Retinal pigment epithelial cell (primary cell): ENCODE results near the gene PORCN.
A peak's percentile ranks its signal among the peaks of the same experiment; 100 is the strongest.

Experiments
- DNase-seq: peaks from one replicate; pipeline ENCODE4 v3.0.0-alpha.2; 2010; ENCODE audit warnings: low read depth
- H3K4me3 ChIP-seq: 2 replicates; pipeline ENCODE4 v1.5.1; 2011; ENCODE audit warnings: mild to moderate bottlenecking, low read length, control low read depth, moderate library complexity
- CTCF ChIP-seq: conservative IDR thresholded peaks from 2 replicates; pipeline ENCODE4 v1.5.1; 2011; ENCODE audit warnings: low read depth, low read length, control low read depth, inconsistent platforms

Gene PORCN

DNA sequence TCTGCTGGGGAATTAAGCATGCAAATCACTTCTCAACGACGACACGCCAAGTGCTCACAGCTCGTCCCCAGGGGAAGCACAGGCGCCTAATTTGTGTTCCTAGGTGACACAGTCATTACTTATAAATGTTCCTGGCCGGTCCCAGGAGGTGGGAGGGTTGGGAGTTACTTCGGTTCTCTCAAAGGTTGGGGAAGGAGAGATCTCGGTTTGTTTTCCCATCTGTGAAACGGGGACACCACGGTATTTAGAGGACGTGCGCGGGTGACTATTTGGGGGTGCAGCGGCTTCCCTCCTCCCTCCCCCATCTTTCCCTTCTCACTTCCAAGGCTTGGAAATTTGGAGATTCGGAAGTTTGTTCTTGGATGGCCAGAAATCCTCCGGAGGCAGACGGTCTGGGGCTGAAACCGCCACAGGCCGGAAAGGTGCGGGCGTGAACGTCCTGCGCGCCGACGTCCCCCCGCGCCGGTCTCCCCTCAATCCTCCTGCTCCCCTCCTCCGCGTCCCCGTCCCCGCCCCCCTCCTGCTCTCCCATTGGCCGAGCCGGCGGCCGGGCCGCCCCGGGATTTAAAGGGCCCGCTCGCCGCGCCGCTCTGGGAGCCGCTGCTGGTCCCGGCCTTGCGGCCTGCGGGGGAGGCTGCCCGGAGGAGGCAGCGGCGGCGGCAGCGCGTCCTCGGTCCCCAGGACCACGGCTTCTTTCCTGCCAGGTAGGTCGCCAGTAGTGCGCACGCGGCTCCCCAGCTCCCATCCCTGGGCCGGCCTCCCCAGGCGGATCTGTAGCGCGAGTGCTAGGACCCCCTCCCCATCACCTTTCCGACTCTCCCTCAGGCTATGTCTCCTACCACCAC, at the start of gene PORCN:
Gene PORCN, plus strand, starts transcription at position 593 of the 845 bp plus-strand sequence. CDS start 829 bp downstream, outside the sequence.
- no peak for DNase-seq

GRCh38 chrX:48459483-48459882, 49.3 kb upstream of the PORCN start:
- no peak overlapping the region for H3K4me3 ChIP-seq
- no peak for DNase-seq
- TF ChIP-seq CTCF: no peak

More for the DNA sequence above, at the start of gene PORCN:
- TF ChIP-seq CTCF: no peak
- H3K4me3 ChIP-seq: peak within 1 kb of the TSS; percentile 71

DNA sequence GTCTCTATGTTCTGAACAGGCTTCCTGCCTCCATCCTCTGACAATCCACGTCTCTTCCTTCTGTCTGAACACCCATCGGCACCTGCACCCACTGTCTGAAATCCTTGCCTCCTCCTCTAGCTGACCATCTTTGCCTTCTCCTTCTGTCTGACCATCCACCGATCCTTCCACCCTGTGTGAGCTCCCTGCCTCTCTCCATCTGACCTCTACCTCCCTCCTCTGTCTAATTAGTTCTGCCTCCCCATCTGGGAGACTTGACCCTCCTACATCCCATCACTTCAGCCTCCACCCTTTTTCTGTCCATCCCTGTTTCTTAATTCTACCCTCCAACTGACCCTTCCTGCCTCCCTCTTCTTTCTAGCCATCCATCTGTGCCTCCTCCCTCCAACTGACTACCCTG, 48.8 kb upstream of the PORCN start:
- TF ChIP-seq CTCF: no peak
- no peak overlapping the region for H3K4me3 ChIP-seq
- no peak for DNase-seq

- DNase-seq: no peak
- no peak for TF ChIP-seq CTCF
- no peak overlapping the region for H3K4me3 ChIP-seq
These were observed 48.2 kb upstream of the PORCN start for GRCh38 chrX:48460606-48461005.

DNA sequence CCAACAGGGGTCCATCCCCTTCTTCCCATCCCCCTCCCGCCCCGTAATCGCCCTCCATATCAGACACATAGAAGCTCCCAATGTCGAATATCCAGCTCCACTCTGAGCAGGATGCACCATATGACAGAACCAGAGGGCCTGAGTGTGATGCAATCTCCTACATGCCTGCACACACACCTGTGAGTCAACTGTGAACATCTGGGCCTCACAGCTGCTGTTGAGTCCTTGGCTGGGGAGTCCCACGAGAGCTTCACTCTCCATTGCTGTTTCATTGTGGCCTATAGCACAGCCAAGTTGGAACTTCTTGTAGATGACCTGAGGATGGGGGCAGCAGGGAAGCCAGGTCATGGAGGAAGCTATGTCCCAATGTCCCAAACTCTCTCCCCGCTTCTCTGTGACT, 47.0 kb upstream of the PORCN start:
- TF ChIP-seq CTCF: no peak
- no peak overlapping the region for H3K4me3 ChIP-seq
- no peak for DNase-seq

GRCh38 chrX:48465336-48465933, 43.4 kb upstream of the PORCN start:
- peak; percentile 32 for DNase-seq
- TF ChIP-seq CTCF: no peak
- H3K4me3 ChIP-seq: no peak overlapping the region

- peak; percentile 32 for TF ChIP-seq CTCF
- DNase-seq: no peak
- no peak overlapping the region for H3K4me3 ChIP-seq
These were observed 42.1 kb upstream of the PORCN start for GRCh38 chrX:48466696-48467095.
